ENCODE results near the gene ABCB11.

The ABCB11 gene

DNA sequence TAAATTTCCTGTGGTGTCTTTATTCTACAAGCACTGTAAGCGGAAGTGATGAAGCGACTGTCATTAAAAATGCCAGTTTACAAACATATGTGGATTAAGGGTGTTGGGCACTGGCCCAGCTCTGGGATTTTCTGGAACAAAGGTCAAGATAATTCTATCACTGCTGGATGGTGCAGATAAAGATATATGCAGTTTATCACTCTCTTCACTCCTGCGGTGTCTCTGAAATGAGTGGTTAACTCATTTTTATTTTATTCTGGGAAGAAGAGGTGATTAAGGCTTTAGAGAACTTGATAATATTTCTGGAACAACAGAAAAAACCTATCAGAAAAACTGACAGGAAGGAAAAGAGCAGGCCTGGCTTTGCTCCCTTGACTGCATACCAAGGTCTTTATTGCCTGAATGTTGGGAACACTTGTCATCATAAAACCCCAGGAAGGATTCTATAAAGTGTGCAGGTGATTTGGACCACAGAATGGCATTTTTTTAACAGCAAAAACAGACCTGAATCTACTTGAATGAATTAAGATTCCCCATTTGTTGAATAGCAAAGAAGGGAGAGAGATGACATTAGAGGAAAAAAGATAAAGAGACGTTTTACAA is 32.4 kb downstream of the ABCB11 start:
- no peaks in the 10 kb centered on the region for H3K27me3 ChIP-seq (replicated peaks)
- TF ChIP-seq, protein P1, sequence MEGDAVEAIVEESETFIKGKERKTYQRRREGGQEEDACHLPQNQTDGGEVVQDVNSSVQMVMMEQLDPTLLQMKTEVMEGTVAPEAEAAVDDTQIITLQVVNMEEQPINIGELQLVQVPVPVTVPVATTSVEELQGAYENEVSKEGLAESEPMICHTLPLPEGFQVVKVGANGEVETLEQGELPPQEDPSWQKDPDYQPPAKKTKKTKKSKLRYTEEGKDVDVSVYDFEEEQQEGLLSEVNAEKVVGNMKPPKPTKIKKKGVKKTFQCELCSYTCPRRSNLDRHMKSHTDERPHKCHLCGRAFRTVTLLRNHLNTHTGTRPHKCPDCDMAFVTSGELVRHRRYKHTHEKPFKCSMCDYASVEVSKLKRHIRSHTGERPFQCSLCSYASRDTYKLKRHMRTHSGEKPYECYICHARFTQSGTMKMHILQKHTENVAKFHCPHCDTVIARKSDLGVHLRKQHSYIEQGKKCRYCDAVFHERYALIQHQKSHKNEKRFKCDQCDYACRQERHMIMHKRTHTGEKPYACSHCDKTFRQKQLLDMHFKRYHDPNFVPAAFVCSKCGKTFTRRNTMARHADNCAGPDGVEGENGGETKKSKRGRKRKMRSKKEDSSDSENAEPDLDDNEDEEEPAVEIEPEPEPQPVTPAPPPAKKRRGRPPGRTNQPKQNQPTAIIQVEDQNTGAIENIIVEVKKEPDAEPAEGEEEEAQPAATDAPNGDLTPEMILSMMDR (IDR thresholded peaks at IDR 0.05; ENCODE audit: low read depth, low read length, missing control alignments), result no peak
- no peak overlapping the region for H3K4me3 ChIP-seq (ENCODE audit: low read depth, low read length)
- in situ Hi-C loops (cut with HindIII; ENCODE audit: low pct_ligation_motif_present, low sequenced_read_pairs), result no loop called here
- no peaks in the 10 kb centered on the region for H3K36me3 ChIP-seq (replicated peaks)
- no peak overlapping the region for H3K27ac ChIP-seq
- DNase-seq, result no peak

DNA sequence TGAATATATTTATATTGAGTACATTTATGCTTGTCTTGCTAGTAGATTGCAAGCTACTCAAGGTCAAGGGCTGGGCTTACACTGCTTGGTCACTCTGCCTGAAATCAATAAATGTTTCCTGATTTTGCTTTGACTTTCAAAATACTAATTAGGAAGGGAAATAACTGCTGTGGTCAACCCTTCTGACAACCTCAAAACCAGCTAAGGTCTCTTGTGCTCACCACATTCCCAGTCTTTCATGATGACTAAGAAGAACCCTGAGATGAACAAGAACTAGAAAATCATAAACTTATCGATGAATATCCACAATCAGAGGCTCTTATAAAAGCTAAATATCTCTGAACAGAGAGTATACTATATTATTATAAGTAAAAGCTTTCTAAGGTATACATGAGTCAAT is 33.3 kb downstream of the ABCB11 start:
- Histone ChIP-seq H3K27ac (no peak overlapping the region), H3K36me3 (replicated peaks) (no peaks in the 10 kb centered on the region), H3K27me3 (replicated peaks) (no peaks in the 10 kb centered on the region), H3K4me3 (ENCODE audit: low read depth, low read length) (no peak overlapping the region)
- in situ Hi-C loops (cut with HindIII; ENCODE audit: low pct_ligation_motif_present, low sequenced_read_pairs), result no loop called here
- peak; percentile 28 for DNase-seq
- TF ChIP-seq, protein P1 (IDR thresholded peaks at IDR 0.05; ENCODE audit: low read depth, low read length, missing control alignments), result no peak

DNA sequence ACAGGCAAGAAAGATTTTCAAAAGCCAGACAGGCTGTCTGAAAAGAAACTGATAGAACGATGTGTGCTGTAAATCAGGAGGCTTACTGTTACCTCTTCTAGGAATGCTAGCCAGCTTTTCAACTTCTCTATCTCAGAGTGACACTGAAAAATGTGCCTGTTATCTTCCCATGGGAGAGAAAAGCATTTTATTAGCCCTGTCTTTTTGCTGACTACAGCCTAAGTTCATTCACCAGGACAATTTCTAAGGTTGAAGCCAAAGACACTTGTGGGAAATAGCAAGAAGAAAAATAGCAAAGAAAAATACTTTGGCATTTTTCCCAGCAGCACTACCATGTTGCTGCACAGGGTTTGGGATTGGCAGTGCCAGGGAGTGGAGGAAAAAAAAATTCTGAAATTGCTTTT is 34.0 kb downstream of the ABCB11 start:
- Histone ChIP-seq H3K27me3 (replicated peaks) (no peaks in the 10 kb centered on the region), H3K36me3 (replicated peaks) (no peaks in the 10 kb centered on the region), H3K27ac (no peak overlapping the region), H3K4me3 (ENCODE audit: low read depth, low read length) (no peak overlapping the region)
- in situ Hi-C loops (cut with HindIII; ENCODE audit: low pct_ligation_motif_present, low sequenced_read_pairs), result no loop called here
- no peak for DNase-seq
- TF ChIP-seq, protein P1 (IDR thresholded peaks at IDR 0.05; ENCODE audit: low read depth, low read length, missing control alignments), result no peak

DNA sequence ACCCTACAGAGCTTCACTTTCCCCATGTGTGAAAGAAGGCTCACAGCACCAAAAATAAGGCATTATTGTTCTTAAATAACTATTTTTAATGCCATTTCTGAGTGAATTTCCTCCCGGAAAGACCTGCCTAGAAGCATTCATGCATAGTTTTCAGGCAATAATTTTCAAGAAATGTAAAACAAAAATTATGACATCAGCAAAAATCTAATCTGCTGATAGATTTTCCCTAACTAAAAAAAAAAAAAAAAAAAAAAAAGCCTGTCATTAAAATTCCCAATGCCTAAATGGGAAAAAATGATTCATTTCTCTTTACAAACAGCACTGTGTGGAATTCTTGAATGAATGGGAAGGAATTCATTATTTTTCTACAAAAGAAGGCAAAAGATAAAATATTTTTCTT is 35.4 kb downstream of the ABCB11 start:
- H3K36me3 ChIP-seq (replicated peaks), result no peaks in the 10 kb centered on the region
- DNase-seq, result no peak
- TF ChIP-seq, protein P1 (IDR thresholded peaks at IDR 0.05; ENCODE audit: low read depth, low read length, missing control alignments), result no peak
- no peaks in the 10 kb centered on the region for H3K27me3 ChIP-seq (replicated peaks)
- no peak overlapping the region for H3K27ac ChIP-seq
- in situ Hi-C loops (cut with HindIII; ENCODE audit: low pct_ligation_motif_present, low sequenced_read_pairs), result no loop called here
- H3K4me3 ChIP-seq (ENCODE audit: low read depth, low read length), result no peak overlapping the region

DNA sequence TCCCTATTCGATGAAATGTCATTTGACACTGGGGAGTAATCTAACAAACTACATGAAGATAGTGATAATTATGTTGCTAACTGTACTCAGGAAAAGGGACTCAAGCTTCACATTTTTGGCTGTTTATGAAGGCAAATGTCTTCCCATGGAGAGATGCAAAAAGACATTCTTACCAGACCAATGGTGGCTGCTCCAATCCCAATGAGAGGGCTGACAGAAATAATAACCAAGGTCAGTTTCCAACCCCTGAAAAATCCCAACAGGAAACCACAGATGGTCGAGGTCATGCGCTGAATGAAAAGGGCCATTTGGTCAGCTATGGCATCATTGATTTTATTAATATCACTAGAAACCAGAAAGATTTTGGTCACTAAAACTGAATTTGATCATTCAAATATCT is 37.6 kb downstream of the ABCB11 start:
- no peaks in the 10 kb centered on the region for H3K27me3 ChIP-seq (replicated peaks)
- no peak overlapping the region for H3K27ac ChIP-seq
- TF ChIP-seq, protein P1 (IDR thresholded peaks at IDR 0.05; ENCODE audit: low read depth, low read length, missing control alignments), result no peak
- in situ Hi-C loops (cut with HindIII; ENCODE audit: low pct_ligation_motif_present, low sequenced_read_pairs), result no loop called here
- no peak overlapping the region for H3K4me3 ChIP-seq (ENCODE audit: low read depth, low read length)
- no peak for DNase-seq
- no peaks in the 10 kb centered on the region for H3K36me3 ChIP-seq (replicated peaks)

Measured in brain microvascular endothelial cell (primary cell).